Hepatocyte (in vitro differentiated cells): ENCODE data around the gene USP6NL. TPM values are rescaled to one million over a fixed set of nuclear protein-coding genes. Genes with fewer than 3 reads are reported as not detected.

Source experiments
- DNase-seq: peaks from one replicate; pipeline ENCODE4 v3.0.0-alpha.2; 2016; ENCODE audit warnings: low spot score
- H2AFZ ChIP-seq: fragments of 200-600 bp; sonication (generic); 2 replicates; pipeline ENCODE4 v1.6.0; 2016; ENCODE audit warnings: antibody characterized with exemption, mild to moderate bottlenecking
- H3K27ac ChIP-seq: fragments of 200-600 bp; sonication (generic); 2 replicates; pipeline ENCODE4 v1.5.1; 2016; ENCODE audit warnings: mild to moderate bottlenecking
- H3K27me3 ChIP-seq: fragments of 200-600 bp; sonication (generic); 2 replicates; pipeline ENCODE4 v1.6.1; 2016
- H3K36me3 ChIP-seq: fragments of 200-600 bp; sonication (generic); replicated peaks from 2 replicates; pipeline ENCODE4 v1.5.1; 2016; ENCODE audit warnings: low read depth; ENCODE audit not compliant: insufficient read depth
- H3K4me1 ChIP-seq: fragments of 200-600 bp; sonication (generic); 2 replicates; pipeline ENCODE4 v1.5.1; 2016; ENCODE audit warnings: mild to moderate bottlenecking, moderate library complexity; ENCODE audit not compliant: insufficient read depth
- H3K4me2 ChIP-seq: fragments of 200-600 bp; sonication (generic); 2 replicates; pipeline ENCODE4 v1.6.0; 2016
- H3K4me3 ChIP-seq: fragments of 200-600 bp; sonication (generic); 2 replicates; pipeline ENCODE4 v1.5.1; 2016; ENCODE audit warnings: mild to moderate bottlenecking
- H3K79me2 ChIP-seq: fragments of 200-600 bp; sonication (generic); 2 replicates; pipeline ENCODE4 v1.6.0; 2017; ENCODE audit warnings: mild to moderate bottlenecking
- H3K9me2 ChIP-seq: fragments of 200-600 bp; sonication (generic); replicated peaks from 2 replicates; pipeline ENCODE4 v1.6.0; 2017; ENCODE audit warnings: mild to moderate bottlenecking; ENCODE audit not compliant: insufficient read depth
- H3K9me3 ChIP-seq: fragments of 200-600 bp; sonication (generic); 2 replicates; pipeline ENCODE4 v1.5.1; 2016; ENCODE audit warnings: low read depth, mild to moderate bottlenecking
- H4K20me1 ChIP-seq: fragments of 200-600 bp; sonication (generic); 2 replicates; pipeline ENCODE4 v1.6.0; 2016; ENCODE audit warnings: mild to moderate bottlenecking; ENCODE audit not compliant: insufficient read depth, poor library complexity, severe bottlenecking
- CTCF ChIP-seq: fragments of 200-600 bp; sonication (generic); IDR thresholded peaks from 2 replicates; pipeline ENCODE4 v1.5.1; 2016; ENCODE audit warnings: antibody characterized with exemption, mild to moderate bottlenecking; ENCODE audit not compliant: poor library complexity
- EZH2 ChIP-seq: fragments of 200-600 bp; sonication (generic); IDR thresholded peaks from 2 replicates; pipeline ENCODE4 v1.6.1; 2016; ENCODE audit warnings: antibody characterized with exemption, mild to moderate bottlenecking, borderline replicate concordance
- EZH2phosphoT487 ChIP-seq: fragments of 200-600 bp; sonication (generic); IDR thresholded peaks from one replicate; pipeline ENCODE4 v1.6.1; 2018; ENCODE audit warnings: antibody characterized with exemption, mild to moderate bottlenecking, low read depth, moderate library complexity; ENCODE audit not compliant: unreplicated experiment, severe bottlenecking
- WGBS: methylation state at CpG from one replicate; pipeline ENCODE4 v1.1.6; 2016; ENCODE audit warnings: low lambda C conversion rate; ENCODE audit errors: missing lambda C conversion rate; 5-methylcytosine and 5-hydroxymethylcytosine counted together
- polyA plus RNA-seq: library from polyadenylated mRNA; unstranded; fragments of >200 nt; fragmentation: Nextera tagmentation; extraction: Ambion mirVana; gene quantifications from 2 replicates; pipeline ENCODE4 v1.2.1, GENCODE V29; 2016
- total RNA-seq: library from RNA; depleted of rRNA; stranded (reverse); fragments of >200 nt; gene quantifications from 2 replicates; pipeline ENCODE4 v1.2.3, GENCODE V29; 2014

Gene USP6NL
- total and polyA plus RNA-seq, 2 experiments from 2014 or later: 14.9 to 20.8 TPM

GRCh38 chr10:11512596-11512995 lies 98.9 kb downstream of the USP6NL start:
- no peak for DNase-seq
- WGBS: 98% methylated on average over 3 of the region's 3 CpGs
- no peaks in the 10 kb centered on the region for H3K4me1 ChIP-seq
- no peaks in the 10 kb centered on the region for H3K27me3 ChIP-seq
- no peaks in the 10 kb centered on the region for H3K36me3 ChIP-seq
- H3K4me3 ChIP-seq: no peak overlapping the region
- H2AFZ ChIP-seq: no peak overlapping the region
- no peaks in the 10 kb centered on the region for H3K9me2 ChIP-seq
- H3K9me3 ChIP-seq: no peaks in the 10 kb centered on the region
- H4K20me1 ChIP-seq: no peaks in the 10 kb centered on the region
- no peak overlapping the region for H3K4me2 ChIP-seq
- H3K27ac ChIP-seq: no peak overlapping the region
- no peaks in the 10 kb centered on the region for H3K79me2 ChIP-seq
- no peak for TF ChIP-seq CTCF
- TF ChIP-seq EZH2: no peak

- TF ChIP-seq EZH2phosphoT487: no peak
- TF ChIP-seq EZH2: no peak
- TF ChIP-seq CTCF: no peak
- no peaks in the 10 kb centered on the region for H3K4me1 ChIP-seq
- H3K36me3 ChIP-seq: no peaks in the 10 kb centered on the region
- no peak overlapping the region for H2AFZ ChIP-seq
- H3K4me2 ChIP-seq: no peak overlapping the region
- no peaks in the 10 kb centered on the region for H3K27me3 ChIP-seq
- DNase-seq: no peak
- no peaks in the 10 kb centered on the region for H3K9me3 ChIP-seq
- H4K20me1 ChIP-seq: no peaks in the 10 kb centered on the region
- H3K27ac ChIP-seq: no peak overlapping the region
- no peaks in the 10 kb centered on the region for H3K9me2 ChIP-seq
- H3K79me2 ChIP-seq: peaks cover under 1% of the 10 kb centered on the region
- H3K4me3 ChIP-seq: no peak overlapping the region
Observed at GRCh38 chr10:11511321-11511720, 100.1 kb downstream of the USP6NL start.

- Histone ChIP-seq H3K4me2 (no peak overlapping the region), H3K9me2 (no peaks in the 10 kb centered on the region), H3K79me2 (peaks cover 7% of the 10 kb centered on the region), H3K4me1 (no peaks in the 10 kb centered on the region), H3K4me3 (no peak overlapping the region), H2AFZ (no peak overlapping the region), H3K27ac (no peak overlapping the region), H3K9me3 (no peaks in the 10 kb centered on the region), H3K27me3 (no peaks in the 10 kb centered on the region), H4K20me1 (no peaks in the 10 kb centered on the region), H3K36me3 (no peaks in the 10 kb centered on the region)
- TF ChIP-seq EZH2phosphoT487 (no peak), EZH2 (no peak), CTCF (no peak)
- 95% methylated on average over 3 of the region's 3 CpGs for WGBS
- DNase-seq: no peak
Observed at GRCh38 chr10:11510736-11511135, 100.7 kb downstream of the USP6NL start.

- H3K27ac ChIP-seq: no peak overlapping the region
- H3K9me2 ChIP-seq: no peaks in the 10 kb centered on the region
- 95% methylated on average over 5 of the region's 5 CpGs for WGBS
- no peaks in the 10 kb centered on the region for H3K4me1 ChIP-seq
- no peaks in the 10 kb centered on the region for H3K27me3 ChIP-seq
- DNase-seq: no peak
- H3K79me2 ChIP-seq: peaks cover 7% of the 10 kb centered on the region
- H4K20me1 ChIP-seq: no peaks in the 10 kb centered on the region
- no peaks in the 10 kb centered on the region for H3K9me3 ChIP-seq
- H3K36me3 ChIP-seq: no peaks in the 10 kb centered on the region
- no peak overlapping the region for H3K4me3 ChIP-seq
- H3K4me2 ChIP-seq: no peak overlapping the region
- no peak overlapping the region for H2AFZ ChIP-seq
- TF ChIP-seq EZH2: no peak
- no peak for TF ChIP-seq EZH2phosphoT487
- no peak for TF ChIP-seq CTCF
Observed at GRCh38 chr10:11510281-11510680, 101.2 kb downstream of the USP6NL start.
